Tibial nerve (tissue), 4 donors: Measurements from ENCODE around the gene ZFP30. TPM values are rescaled to one million over a fixed set of nuclear protein-coding genes. Genes with fewer than 3 reads are reported as not detected.

ENCODE experiments used
- DNase-seq, 2 donors: peaks; one replicate each; pipeline ENCODE4 v3.0.0-alpha.2; 2019; ENCODE audit warnings: low spot score in 2 of 2
- H3K27ac ChIP-seq, 4 donors: fragments of 200-600 bp; sonication (generic) in 3 of 4; one replicate each; pipeline ENCODE4 v1.5.1; 2017 to 2019; ENCODE audit warnings: mild to moderate bottlenecking in 1 of 4
- H3K27me3 ChIP-seq, 2 donors: fragments of 200-600 bp; sonication (generic) in 1 of 2; one replicate each; pipeline versions ENCODE4 v1.5.1 to v1.6.0; 2017 to 2019
- H3K36me3 ChIP-seq, 3 donors: fragments of 200-600 bp; sonication (generic); one replicate each; pipeline ENCODE4 v1.5.1; 2018 to 2019
- H3K4me1 ChIP-seq, 4 donors: fragments of 200-600 bp; sonication (generic) in 3 of 4; one replicate each; pipeline ENCODE4 v1.5.1; 2017 to 2019
- H3K4me3 ChIP-seq, 4 donors: fragments of 200-600 bp; sonication (generic) in 3 of 4; one replicate each; pipeline ENCODE4 v1.5.1; 2017 to 2019; ENCODE audit warnings: mild to moderate bottlenecking in 1 of 4, moderate library complexity in 1 of 4
- H3K9me3 ChIP-seq, 4 donors: fragments of 200-600 bp; sonication (generic) in 3 of 4; one replicate each; pipeline ENCODE4 v1.5.1; 2017 to 2019
- POLR2A ChIP-seq, 2 donors: fragments of 450-650 bp; IDR thresholded peaks; one replicate each; pipeline ENCODE4 v1.6.1; 2017; ENCODE audit warnings: antibody characterized with exemption in 2 of 2, mild to moderate bottlenecking in 2 of 2, moderate library complexity in 2 of 2
- WGBS, 2 donors: methylation state at CpG; one replicate each; pipeline ENCODE4 v1.1.5; 2018; 5-methylcytosine and 5-hydroxymethylcytosine counted together
- small RNA-seq: library from RNA; depleted of rRNA; stranded (forward); fragments of <200 nt; gene quantifications from one replicate; pipeline ENCODE3, GENCODE V24; 2016
- total RNA-seq, 4 donors: library from RNA; depleted of rRNA; stranded (reverse); fragments of >200 nt; gene quantifications; one replicate each; pipeline ENCODE4 v1.1.0, GENCODE V29; 2016

Gene ZFP30
- total RNA-seq, 4 donors from 2014 or later: 10.2 to 40.6 (median 16.9) TPM

DNA sequence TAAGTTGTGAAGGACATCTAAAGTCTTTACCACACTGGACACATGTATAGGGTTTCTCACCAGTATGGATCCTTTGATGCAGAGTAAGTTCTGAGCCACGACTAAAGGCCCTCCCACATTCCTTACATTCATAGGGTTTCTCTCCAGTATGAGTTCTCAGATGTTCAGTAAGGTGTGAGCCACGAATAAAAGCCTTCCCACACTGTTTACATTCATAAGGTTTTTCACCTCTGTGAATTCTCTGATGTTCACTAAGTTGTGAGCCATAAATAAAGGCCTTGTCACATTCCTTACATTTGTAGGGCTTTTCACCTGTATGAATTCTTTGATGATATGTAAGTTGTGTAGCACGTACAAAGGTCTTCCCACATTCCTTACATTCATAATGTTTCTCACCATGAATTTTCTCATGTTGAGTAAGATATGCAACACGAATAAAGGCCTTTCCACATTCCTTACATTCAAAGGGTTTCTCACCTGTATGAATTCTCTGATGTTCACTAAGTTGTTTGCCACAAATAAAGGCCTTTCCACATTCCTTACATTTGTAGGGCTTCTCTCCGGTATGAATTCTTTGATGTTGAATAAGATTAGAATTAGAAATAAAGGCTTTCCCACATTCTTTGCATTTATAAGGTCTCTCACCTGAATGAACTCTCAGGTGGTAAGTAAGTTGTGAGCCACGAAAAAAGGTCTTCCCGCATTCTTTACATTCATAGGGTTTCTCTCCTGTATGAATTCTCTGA lies 90.5 kb downstream of the ZFP30 start:
- Histone ChIP-seq H3K27me3 (no peaks in the 10 kb centered on the region), H3K9me3 (peaks cover 0 to 100% (median 23%) of the 10 kb centered on the region in 4 donors), H3K4me1 (no peaks in the 10 kb centered on the region), H3K27ac (no peak overlapping the region), H3K4me3 (no peak overlapping the region), H3K36me3 (no peaks in the 10 kb centered on the region)
- WGBS, 2 donors: 94 to 97% methylated on average over 7 of the region's 7 CpGs
- TF ChIP-seq POLR2A (IDR thresholded peaks at IDR 0.05): no peak
- no peak for DNase-seq

Small RNA genes within 50 kb of the gene (small RNA-seq; reads per million reads assigned to genes)
- not detected for gene SELENOKP1

Other genes starting within 250 kb of the ZFP30 start
- 1 to 10 TPM; 4.3 to 9.4 (median 7.3) TPM for gene ZNF569, start 188.0 kb downstream of the ZFP30 start, total RNA-seq
- 10 to 100 TPM in 2 of 4 donors, 1 to 10 TPM in 2; 4.5 to 13.7 (median 8.7) TPM for gene ZNF570, start 186.1 kb downstream of the ZFP30 start, total RNA-seq
- gene ZNF793, start 148.5 kb downstream of the ZFP30 start, total RNA-seq: 1 to 10 TPM; 4.7 to 5.9 (median 5.1) TPM
- 10 to 100 TPM in 1 of 4 donors, 1 to 10 TPM in 3; 3.9 to 11.2 (median 7.3) TPM for gene ZNF571, start 60.7 kb downstream of the ZFP30 start, total RNA-seq
- 10 to 100 TPM in 1 of 4 donors, 1 to 10 TPM in 3; 4.2 to 10.5 (median 6.5) TPM for gene ZNF540, start 60.6 kb downstream of the ZFP30 start, total RNA-seq
- 10 to 100 TPM in 1 of 4 donors, 1 to 10 TPM in 3; 5.4 to 14.1 (median 7.6) TPM for gene ZNF607, start 64.3 kb upstream of the ZFP30 start, total RNA-seq
- 10 to 100 TPM in 2 of 4 donors, 1 to 10 TPM in 2; 7.8 to 13.6 (median 9.5) TPM for gene ZNF573, start 124.1 kb upstream of the ZFP30 start, total RNA-seq